SK-N-MC (cell line): ENCODE data around the gene MALRD1.

Experiments used
- EZH2 ChIP-seq: fragments of 200-600 bp; sonication (generic); IDR thresholded peaks from one replicate; pipeline ENCODE4 v1.6.1; 2017; ENCODE audit warnings: antibody characterized with exemption
- POLR2AphosphoS5 ChIP-seq: IDR thresholded peaks from 2 replicates; pipeline ENCODE4 v1.6.1; 2012; ENCODE audit warnings: mild to moderate bottlenecking, low read depth, low read length, borderline replicate concordance

DNA sequence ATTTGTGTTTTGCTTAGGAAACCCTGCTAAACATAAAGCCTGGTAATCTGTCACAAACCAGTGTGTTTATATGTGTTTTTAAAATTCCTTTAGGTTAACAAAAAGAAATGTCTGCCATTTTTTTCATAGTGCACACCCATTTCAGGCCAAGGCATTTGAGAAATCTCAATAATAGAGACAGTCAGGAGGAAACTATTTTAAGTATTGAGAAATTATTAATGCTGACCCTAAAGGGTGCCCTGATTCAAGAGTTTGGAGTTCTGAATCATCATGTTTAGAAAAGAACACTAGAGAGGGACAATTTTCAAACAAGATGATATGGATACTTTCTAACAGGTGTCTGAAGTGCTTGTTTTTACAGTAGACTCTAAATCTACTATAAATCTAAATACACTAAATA lies 28.7 kb downstream of the MALRD1 start:
- TF ChIP-seq EZH2 (no peak), POLR2AphosphoS5 (no peak)
